ENCODE measurements around the gene ZNF75A.

Gene ZNF75A

GRCh38 chr16:3274947-3275346, 30.4 kb upstream of the ZNF75A start:
- Histone ChIP-seq H2AK5ac (ENCODE audit: low read depth, low read length) (no peak overlapping the region), H4K91ac (ENCODE audit: low read depth, low read length, poor library complexity) (no peak overlapping the region), H2BK5ac (ENCODE audit: low read length) (no peak overlapping the region), H3K4me1 (ENCODE audit: control insufficient read depth in 2 of 2, insufficient read depth in 1 of 2, low read depth in 1 of 2, low read length in 2 of 2) (peaks cover 0 to 6% of the 10 kb centered on the region in 2 donors), H3K27me3 (ENCODE audit: control insufficient read depth in 3 of 3, insufficient read depth in 3 of 3, low read depth in 1 of 3, low read length in 3 of 3) (no peaks in the 10 kb centered on the region), H3K4ac (ENCODE audit: low read length) (no peak overlapping the region), H3K9ac (ENCODE audit: low read depth, low read length, poor library complexity) (no peak overlapping the region), H3K9me3 (replicated peaks in 1 of 2; ENCODE audit: control insufficient read depth in 2 of 2, insufficient read depth in 1 of 2, low read depth in 1 of 2, low read length in 2 of 2) (peaks cover 0 to 2% of the 10 kb centered on the region in 2 donors), H4K8ac (ENCODE audit: low read depth, low read length) (no peak overlapping the region), H3K4me2 (ENCODE audit: insufficient read depth, low read length, poor library complexity, severe bottlenecking) (no peak overlapping the region), H2BK15ac (ENCODE audit: low read length) (no peak overlapping the region), H3K23ac (ENCODE audit: low read depth, low read length, poor library complexity) (no peak overlapping the region), H3K27ac (replicated peaks; ENCODE audit: low read length) (no peak overlapping the region), H3K79me1 (ENCODE audit: low read depth, low read length) (no peaks in the 10 kb centered on the region), H3K36me3 (replicated peaks in 1 of 2; ENCODE audit: control insufficient read depth in 2 of 2, insufficient read depth in 2 of 2, low read length in 2 of 2) (no peaks in the 10 kb centered on the region), H2BK12ac (ENCODE audit: low read length) (no peak overlapping the region), H3K4me3 (ENCODE audit: low read length in 2 of 2) (no peak overlapping the region), H2BK120ac (ENCODE audit: low read depth, low read length) (no peak overlapping the region), H3K18ac (ENCODE audit: low read length) (no peak overlapping the region), H2AFZ (ENCODE audit: low read length) (peak overlapping the region; percentile 80), H3K14ac (ENCODE audit: low read length) (no peak overlapping the region)
- DNase-seq (ENCODE audit: low spot score), result no peak

GRCh38 chr16:3276679-3277078, 28.6 kb upstream of the ZNF75A start:
- no peak overlapping the region for H3K14ac ChIP-seq (ENCODE audit: low read length)
- no peaks in the 10 kb centered on the region for H3K79me1 ChIP-seq (ENCODE audit: low read depth, low read length)
- H3K9me3 ChIP-seq (replicated peaks in 1 of 2; ENCODE audit: control insufficient read depth in 2 of 2, insufficient read depth in 1 of 2, low read depth in 1 of 2, low read length in 2 of 2), result peaks cover 0 to 2% of the 10 kb centered on the region in 2 donors
- no peak overlapping the region for H3K4me3 ChIP-seq (ENCODE audit: low read length in 2 of 2)
- no peaks in the 10 kb centered on the region for H3K36me3 ChIP-seq (replicated peaks in 1 of 2; ENCODE audit: control insufficient read depth in 2 of 2, insufficient read depth in 2 of 2, low read length in 2 of 2)
- H3K18ac ChIP-seq (ENCODE audit: low read length), result no peak overlapping the region
- H2BK15ac ChIP-seq (ENCODE audit: low read length), result no peak overlapping the region
- no peak overlapping the region for H2AK5ac ChIP-seq (ENCODE audit: low read depth, low read length)
- H3K27ac ChIP-seq (replicated peaks; ENCODE audit: low read length), result no peak overlapping the region
- H2BK12ac ChIP-seq (ENCODE audit: low read length), result no peak overlapping the region
- H3K9ac ChIP-seq (ENCODE audit: low read depth, low read length, poor library complexity), result no peak overlapping the region
- peaks cover 0 to 6% of the 10 kb centered on the region in 2 donors for H3K4me1 ChIP-seq (ENCODE audit: control insufficient read depth in 2 of 2, insufficient read depth in 1 of 2, low read depth in 1 of 2, low read length in 2 of 2)
- H2BK120ac ChIP-seq (ENCODE audit: low read depth, low read length), result no peak overlapping the region
- H3K23ac ChIP-seq (ENCODE audit: low read depth, low read length, poor library complexity), result no peak overlapping the region
- no peak overlapping the region for H3K4ac ChIP-seq (ENCODE audit: low read length)
- H3K27me3 ChIP-seq (ENCODE audit: control insufficient read depth in 3 of 3, insufficient read depth in 3 of 3, low read depth in 1 of 3, low read length in 3 of 3), result no peaks in the 10 kb centered on the region
- no peak overlapping the region for H4K8ac ChIP-seq (ENCODE audit: low read depth, low read length)
- no peak overlapping the region for H4K91ac ChIP-seq (ENCODE audit: low read depth, low read length, poor library complexity)
- no CpG with 5 or more reads among the region's 5 CpGs for WGBS, 2 donors (ENCODE audit: extremely low coverage in 2 of 2, insufficient read length in 2 of 2, insufficient replicate concordance in 1 of 2)
- DNase-seq (ENCODE audit: low spot score), result no peak
- no peak overlapping the region for H3K4me2 ChIP-seq (ENCODE audit: insufficient read depth, low read length, poor library complexity, severe bottlenecking)
- H2BK5ac ChIP-seq (ENCODE audit: low read length), result no peak overlapping the region
- H2AFZ ChIP-seq (ENCODE audit: low read length), result no peak overlapping the region

- Histone ChIP-seq H3K23ac (ENCODE audit: low read depth, low read length, poor library complexity) (no peak overlapping the region), H2BK15ac (ENCODE audit: low read length) (no peak overlapping the region), H3K27ac (replicated peaks; ENCODE audit: low read length) (no peak overlapping the region), H3K4ac (ENCODE audit: low read length) (no peak overlapping the region), H2AFZ (ENCODE audit: low read length) (no peak overlapping the region), H4K91ac (ENCODE audit: low read depth, low read length, poor library complexity) (no peak overlapping the region), H3K36me3 (replicated peaks in 1 of 2; ENCODE audit: control insufficient read depth in 2 of 2, insufficient read depth in 2 of 2, low read length in 2 of 2) (peaks cover 9 to 22% of the 10 kb centered on the region in 2 donors), H2BK12ac (ENCODE audit: low read length) (no peak overlapping the region), H3K79me1 (ENCODE audit: low read depth, low read length) (peaks cover 16% of the 10 kb centered on the region), H2AK5ac (ENCODE audit: low read depth, low read length) (no peak overlapping the region), H3K9ac (ENCODE audit: low read depth, low read length, poor library complexity) (no peak overlapping the region), H3K4me2 (ENCODE audit: insufficient read depth, low read length, poor library complexity, severe bottlenecking) (no peak overlapping the region), H3K14ac (ENCODE audit: low read length) (no peak overlapping the region), H3K4me3 (ENCODE audit: low read length in 2 of 2) (peak overlapping the region in 1 of 2 donors; percentile 95), H2BK5ac (ENCODE audit: low read length) (no peak overlapping the region), H3K27me3 (ENCODE audit: control insufficient read depth in 3 of 3, insufficient read depth in 3 of 3, low read depth in 1 of 3, low read length in 3 of 3) (no peaks in the 10 kb centered on the region), H3K18ac (ENCODE audit: low read length) (no peak overlapping the region), H3K4me1 (ENCODE audit: control insufficient read depth in 2 of 2, insufficient read depth in 1 of 2, low read depth in 1 of 2, low read length in 2 of 2) (peaks cover 8 to 12% of the 10 kb centered on the region in 2 donors), H2BK120ac (ENCODE audit: low read depth, low read length) (no peak overlapping the region), H3K9me3 (replicated peaks in 1 of 2; ENCODE audit: control insufficient read depth in 2 of 2, insufficient read depth in 1 of 2, low read depth in 1 of 2, low read length in 2 of 2) (peaks cover 5% of the 10 kb centered on the region in 2 donors), H4K8ac (ENCODE audit: low read depth, low read length) (no peak overlapping the region)
- no CpG with 5 or more reads among the region's 6 CpGs for WGBS, 2 donors (ENCODE audit: extremely low coverage in 2 of 2, insufficient read length in 2 of 2, insufficient replicate concordance in 1 of 2)
- DNase-seq (ENCODE audit: low spot score), result no peak
Measured at GRCh38 chr16:3281222-3281820, 24.0 kb upstream of the ZNF75A start.

- peak overlapping the region; percentile 92 for H3K4me2 ChIP-seq (ENCODE audit: insufficient read depth, low read length, poor library complexity, severe bottlenecking)
- H2AK5ac ChIP-seq (ENCODE audit: low read depth, low read length), result no peak overlapping the region
- peak overlapping the region; percentile 90 for H2AFZ ChIP-seq (ENCODE audit: low read length)
- H3K9me3 ChIP-seq (replicated peaks in 1 of 2; ENCODE audit: control insufficient read depth in 2 of 2, insufficient read depth in 1 of 2, low read depth in 1 of 2, low read length in 2 of 2), result peaks cover 9 to 12% of the 10 kb centered on the region in 2 donors
- H3K23ac ChIP-seq (ENCODE audit: low read depth, low read length, poor library complexity), result peak overlapping the region; percentile 80
- H2BK15ac ChIP-seq (ENCODE audit: low read length), result no peak overlapping the region
- no peaks in the 10 kb centered on the region for H3K27me3 ChIP-seq (ENCODE audit: control insufficient read depth in 3 of 3, insufficient read depth in 3 of 3, low read depth in 1 of 3, low read length in 3 of 3)
- no peak overlapping the region for H3K14ac ChIP-seq (ENCODE audit: low read length)
- no peak overlapping the region for H3K4ac ChIP-seq (ENCODE audit: low read length)
- peaks cover 12 to 31% of the 10 kb centered on the region in 2 donors for H3K36me3 ChIP-seq (replicated peaks in 1 of 2; ENCODE audit: control insufficient read depth in 2 of 2, insufficient read depth in 2 of 2, low read length in 2 of 2)
- H3K4me1 ChIP-seq (ENCODE audit: control insufficient read depth in 2 of 2, insufficient read depth in 1 of 2, low read depth in 1 of 2, low read length in 2 of 2), result peaks cover 8 to 12% of the 10 kb centered on the region in 2 donors
- H2BK5ac ChIP-seq (ENCODE audit: low read length), result no peak overlapping the region
- peak overlapping the region; percentile 76 for H3K18ac ChIP-seq (ENCODE audit: low read length)
- no peak overlapping the region for H4K8ac ChIP-seq (ENCODE audit: low read depth, low read length)
- no CpG with 5 or more reads among the region's 29 CpGs for WGBS, 2 donors (ENCODE audit: extremely low coverage in 2 of 2, insufficient read length in 2 of 2, insufficient replicate concordance in 1 of 2)
- no peak overlapping the region for H2BK120ac ChIP-seq (ENCODE audit: low read depth, low read length)
- no peak for DNase-seq (ENCODE audit: low spot score)
- no peak overlapping the region for H4K91ac ChIP-seq (ENCODE audit: low read depth, low read length, poor library complexity)
- peak overlapping the region; percentile 25 for H3K27ac ChIP-seq (replicated peaks; ENCODE audit: low read length)
- peak overlapping the region; percentile 90 to 95 for H3K4me3 ChIP-seq (ENCODE audit: low read length in 2 of 2)
- no peak overlapping the region for H2BK12ac ChIP-seq (ENCODE audit: low read length)
- H3K79me1 ChIP-seq (ENCODE audit: low read depth, low read length), result peaks cover 16% of the 10 kb centered on the region
- peak overlapping the region; percentile 37 for H3K9ac ChIP-seq (ENCODE audit: low read depth, low read length, poor library complexity)
Measured at GRCh38 chr16:3282103-3282729, 23.1 kb upstream of the ZNF75A start.
